Ascending aorta (tissue), 2 donors: ENCODE measurements around the gene RPL7A. TPM values are rescaled to one million over a fixed set of nuclear protein-coding genes. Genes with fewer than 3 reads are reported as not detected.

Experiments
- DNase-seq, 2 donors: peaks; one replicate each; pipeline ENCODE4 v3.0.0-alpha.2; 2019; ENCODE audit warnings: low spot score in 2 of 2
- H3K27ac ChIP-seq, 2 donors: fragments of 200-600 bp; sonication (generic); one replicate each; pipeline ENCODE4 v1.5.1; 2016 to 2017; ENCODE audit warnings: mild to moderate bottlenecking in 1 of 2
- H3K27me3 ChIP-seq: fragments of 200-600 bp; sonication (generic); one replicate; pipeline ENCODE4 v1.5.1; 2017
- H3K36me3 ChIP-seq, 2 donors: fragments of 200-600 bp; sonication (generic); one replicate each; pipeline ENCODE4 v1.5.1; 2016
- H3K4me1 ChIP-seq, 2 donors: fragments of 200-600 bp; sonication (generic); one replicate each; pipeline ENCODE4 v1.5.1; 2016 to 2017; ENCODE audit warnings: mild to moderate bottlenecking in 1 of 2
- H3K4me3 ChIP-seq, 2 donors: fragments of 200-600 bp; sonication (generic); one replicate each; pipeline ENCODE4 v1.5.1; 2016 to 2017; ENCODE audit warnings: mild to moderate bottlenecking in 1 of 2
- H3K9me3 ChIP-seq, 2 donors: fragments of 200-600 bp; sonication (generic); one replicate each; pipeline ENCODE4 v1.5.1; 2016
- intact Hi-C: fragments of 100-400 bp; cut with DNase I; formaldehyde crosslinking; loops from one replicate; pipeline ENCODE4 v1.15.1; 2023
- total RNA-seq: library from RNA; depleted of rRNA; stranded (reverse); fragments of >200 nt; gene quantifications from one replicate; pipeline ENCODE4 v1.1.0, GENCODE V29; 2016
- TF ChIP-seq, protein P1 (sequence below), 3 experiments: fragments of 200-600 bp in 2 of 3; fragments of 450-650 bp in 1 of 3; sonication (generic) in 2 of 3; IDR thresholded peaks; one replicate each; pipeline ENCODE4 v1.5.1; 2016 to 2019; ENCODE audit warnings: antibody characterized with exemption in 3 of 3, mild to moderate bottlenecking in 1 of 3, moderate library complexity in 1 of 3

Gene RPL7A
- total RNA-seq, 1 donor from 2014 or later = 1,203 TPM

DNA sequence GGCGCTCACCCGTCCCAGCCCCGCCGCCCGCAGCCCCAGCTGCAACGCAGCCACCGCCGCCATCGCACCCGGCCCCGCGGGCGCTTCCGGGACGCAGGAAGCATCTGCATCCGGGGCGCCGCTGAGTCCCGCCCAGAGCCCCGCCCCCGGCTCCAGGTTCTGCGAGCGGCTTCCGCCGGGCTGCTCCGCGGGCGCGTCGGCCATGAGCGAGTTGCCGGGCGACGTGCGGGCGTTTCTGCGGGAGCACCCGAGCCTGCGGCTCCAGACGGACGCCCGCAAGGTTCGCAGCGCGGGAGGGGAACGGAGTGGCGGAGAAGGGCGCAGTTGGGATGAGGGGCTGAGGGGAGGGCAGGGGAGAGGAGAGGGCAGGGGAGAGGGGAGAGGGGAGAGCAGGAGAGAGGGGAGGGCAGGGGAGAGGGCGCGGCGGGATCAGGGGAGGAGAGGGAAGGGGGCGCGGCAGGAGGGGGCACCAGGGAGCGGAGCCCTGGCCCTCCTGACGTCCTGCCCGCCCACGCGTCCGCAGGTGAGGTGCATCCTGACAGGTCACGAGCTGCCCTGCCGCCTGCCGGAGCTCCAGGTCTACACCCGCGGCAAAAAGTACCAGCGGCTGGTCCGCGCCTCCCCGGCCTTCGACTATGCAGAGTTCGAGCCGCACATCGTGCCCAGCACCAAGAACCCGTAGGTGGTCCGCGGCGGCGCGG is 8.5 kb downstream of the RPL7A start, which contains the start of the genes SURF1 and SURF2:
Gene SURF1 (minus strand): TSS at position 97 of the 701 bp plus-strand sequence. CDS start 34 bp downstream, at position 63.
Gene SURF2 (plus strand): TSS at position 160 of the 701 bp plus-strand sequence. CDS start 43 bp downstream, at position 203.
- intact Hi-C loops = loop anchor here (1.0 to 5.0 kb wide), 5 partner anchors 8 to 131 kb away; partner anchors contain the start of genes MED22, REXO4, RPL7A and STKLD1
- Histone ChIP-seq H3K9me3 (no peaks in the 10 kb centered on the region), H3K27me3 (no peaks in the 10 kb centered on the region), H3K27ac (peak within 1 kb of the TSS; percentile 47 to 72), H3K36me3 (peaks cover 19 to 28% of the 10 kb centered on the region in 2 donors), H3K4me3 (peak within 1 kb of the TSS; percentile 70 to 87), H3K4me1 (peaks cover 10 to 16% of the 10 kb centered on the region in 2 donors)
- TF ChIP-seq, protein P1, sequence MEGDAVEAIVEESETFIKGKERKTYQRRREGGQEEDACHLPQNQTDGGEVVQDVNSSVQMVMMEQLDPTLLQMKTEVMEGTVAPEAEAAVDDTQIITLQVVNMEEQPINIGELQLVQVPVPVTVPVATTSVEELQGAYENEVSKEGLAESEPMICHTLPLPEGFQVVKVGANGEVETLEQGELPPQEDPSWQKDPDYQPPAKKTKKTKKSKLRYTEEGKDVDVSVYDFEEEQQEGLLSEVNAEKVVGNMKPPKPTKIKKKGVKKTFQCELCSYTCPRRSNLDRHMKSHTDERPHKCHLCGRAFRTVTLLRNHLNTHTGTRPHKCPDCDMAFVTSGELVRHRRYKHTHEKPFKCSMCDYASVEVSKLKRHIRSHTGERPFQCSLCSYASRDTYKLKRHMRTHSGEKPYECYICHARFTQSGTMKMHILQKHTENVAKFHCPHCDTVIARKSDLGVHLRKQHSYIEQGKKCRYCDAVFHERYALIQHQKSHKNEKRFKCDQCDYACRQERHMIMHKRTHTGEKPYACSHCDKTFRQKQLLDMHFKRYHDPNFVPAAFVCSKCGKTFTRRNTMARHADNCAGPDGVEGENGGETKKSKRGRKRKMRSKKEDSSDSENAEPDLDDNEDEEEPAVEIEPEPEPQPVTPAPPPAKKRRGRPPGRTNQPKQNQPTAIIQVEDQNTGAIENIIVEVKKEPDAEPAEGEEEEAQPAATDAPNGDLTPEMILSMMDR (IDR thresholded peaks at IDR 0.05) = no peak
- peak; percentile 52 to 92 for DNase-seq

DNA sequence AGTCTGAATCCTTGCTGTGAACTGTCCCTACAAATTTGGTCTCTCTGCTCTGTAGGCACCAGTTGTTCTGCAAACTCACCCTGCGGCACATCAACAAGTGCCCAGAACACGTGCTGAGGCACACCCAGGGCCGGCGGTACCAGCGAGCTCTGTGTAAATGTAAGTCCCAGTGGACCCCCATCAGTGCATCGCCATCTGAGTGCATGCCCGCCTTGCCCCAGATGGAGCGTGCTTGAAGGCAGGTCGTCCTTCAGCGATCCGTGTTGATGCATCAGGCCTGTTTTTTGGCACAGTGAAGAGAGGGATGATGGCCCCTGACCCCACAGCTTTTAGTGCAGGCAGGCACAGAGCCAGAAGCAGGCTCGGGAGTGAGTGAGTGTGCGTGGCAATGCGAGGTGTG is 9.6 kb downstream of the RPL7A start:
- no peaks in the 10 kb centered on the region for H3K9me3 ChIP-seq
- intact Hi-C loops = loop anchor here (2.0 to 5.0 kb wide), 3 partner anchors 19 to 130 kb away; partner anchors contain the start of genes REXO4, STKLD1 and SURF4
- TF ChIP-seq, protein P1 (IDR thresholded peaks at IDR 0.05) = no peak
- peaks cover 18 to 28% of the 10 kb centered on the region in 2 donors for H3K36me3 ChIP-seq
- peaks cover 10 to 16% of the 10 kb centered on the region in 2 donors for H3K4me1 ChIP-seq
- no peak overlapping the region for H3K27ac ChIP-seq
- no peak for DNase-seq
- H3K4me3 ChIP-seq = no peak overlapping the region
- H3K27me3 ChIP-seq = no peaks in the 10 kb centered on the region

GRCh38 chr9:133359399-133360175 is 11.6 kb downstream of the RPL7A start:
- H3K9me3 ChIP-seq = no peaks in the 10 kb centered on the region
- no peak for DNase-seq
- no peaks in the 10 kb centered on the region for H3K27me3 ChIP-seq
- no peak overlapping the region for H3K27ac ChIP-seq
- TF ChIP-seq, protein P1 (IDR thresholded peaks at IDR 0.05) = no peak
- H3K4me1 ChIP-seq = peaks cover 10 to 16% of the 10 kb centered on the region in 2 donors
- H3K36me3 ChIP-seq = peaks cover 27 to 45% of the 10 kb centered on the region in 2 donors
- no peak overlapping the region for H3K4me3 ChIP-seq
- intact Hi-C loops = loop anchor here (5.0 kb wide), 2 partner anchors 58 to 128 kb away; partner anchors contain the start of gene REXO4

GRCh38 chr9:133360400-133361393 is 12.7 kb downstream of the RPL7A start:
- intact Hi-C loops = no loop called here
- Histone ChIP-seq H3K4me1 (peaks cover 3 to 9% of the 10 kb centered on the region in 2 donors), H3K4me3 (no peak overlapping the region), H3K27ac (no peak overlapping the region), H3K36me3 (peaks cover 38 to 57% of the 10 kb centered on the region in 2 donors), H3K9me3 (no peaks in the 10 kb centered on the region), H3K27me3 (no peaks in the 10 kb centered on the region)
- TF ChIP-seq, protein P1 (IDR thresholded peaks at IDR 0.05) = no peak
- DNase-seq = no peak
